ENCODE results near the gene NDUFA11. TPM values are rescaled to one million over a fixed set of nuclear protein-coding genes. Genes with fewer than 3 reads are reported as not detected.

The NDUFA11 gene
- total and polyA plus RNA-seq, 2 of the 13 experiments (the other 11 are each of a cell fraction or from before 2014, with no cell fraction given), result 286 to 378 TPM

DNA sequence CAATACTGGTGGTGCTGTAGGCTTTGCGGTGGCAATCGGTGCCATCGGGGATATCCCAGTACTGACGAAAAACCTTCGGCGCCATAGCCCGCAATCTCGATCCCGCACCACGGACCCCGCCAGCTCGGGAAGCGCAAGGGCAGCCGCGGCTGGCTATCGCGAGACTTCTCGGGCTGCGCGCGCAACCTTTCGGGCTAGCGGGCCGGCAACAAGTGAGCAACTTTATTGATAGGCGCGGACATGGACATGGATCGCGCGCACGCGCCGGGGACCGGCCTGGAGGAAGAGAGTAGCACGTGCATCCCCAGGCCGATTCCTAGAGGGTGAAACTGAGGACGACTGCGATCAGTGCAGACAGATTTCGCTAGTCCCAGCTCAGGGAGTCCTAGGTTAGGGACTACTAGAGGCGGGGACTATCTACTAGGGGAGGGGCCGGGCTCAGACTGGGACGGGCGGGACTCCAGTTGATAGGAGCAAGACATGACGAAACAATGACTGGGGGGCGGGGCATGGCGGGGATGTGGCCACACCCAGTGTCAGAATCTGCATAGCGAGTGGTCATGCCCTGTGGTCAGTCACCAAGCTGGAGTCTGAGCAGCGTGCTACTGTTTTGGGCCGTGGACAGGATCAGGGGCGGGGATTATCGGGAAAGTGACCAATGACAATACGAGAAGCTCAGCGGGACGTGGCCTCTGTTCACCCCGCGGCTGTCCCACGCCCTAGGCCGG, at the start of gene NDUFA11 (continued):
- TF ChIP-seq IRF9 (CRISPR knock-in tag; IDR thresholded peaks at IDR 0.05; ENCODE audit: borderline replicate concordance) (no peak; the same call in 1 of the 2 replicates), MAZ (IDR thresholded peaks at IDR 0.05; ENCODE audit: borderline replicate concordance, low read depth, low read length) (0 out of 2 replicates have a peak, but pooled peaks have one; percentile 55), MAZ (CRISPR knock-in tag; IDR thresholded peaks at IDR 0.05; ENCODE audit: low read depth) (peak; percentile 90), ZNF180 (CRISPR knock-in tag; IDR thresholded peaks at IDR 0.05; ENCODE audit: borderline replicate concordance, low read depth) (no peak), ZNF768 (CRISPR knock-in tag; IDR thresholded peaks at IDR 0.05) (peak; percentile 59; the same call in 1 of the 2 replicates), NONO (IDR thresholded peaks at IDR 0.05) (no peak), NONO (CRISPR knock-in tag; conservative IDR thresholded peaks at IDR 0.05) (peak; percentile 98), YEATS2 (CRISPR knock-in tag; IDR thresholded peaks at IDR 0.05; ENCODE audit: borderline replicate concordance) (peak; percentile 100), HIVEP1 (CRISPR knock-in tag; IDR thresholded peaks at IDR 0.05) (peak; percentile 97), MTF2 (CRISPR knock-in tag; IDR thresholded peaks at IDR 0.05; ENCODE audit: borderline replicate concordance) (no peak), MAFK (conservative IDR thresholded peaks at IDR 0.05 in 1 of 2, IDR thresholded peaks at IDR 0.05 in 1 of 2; ENCODE audit: low read length in 2 of 2) (0 out of 4 replicates have a peak, but pooled peaks of 1 of the 2 experiments have one; percentile 11), HNRNPLL (IDR thresholded peaks at IDR 0.05; ENCODE audit: low read depth, low read length, poor library complexity, severe bottlenecking) (peak; percentile 62), ELF4 (CRISPR knock-in tag; IDR thresholded peaks at IDR 0.05; ENCODE audit: borderline replicate concordance) (no peak), KLF13 (CRISPR knock-in tag; IDR thresholded peaks at IDR 0.05) (no peak), ZBTB34 (CRISPR knock-in tag; IDR thresholded peaks at IDR 0.05) (no peak), ZNF383 (CRISPR knock-in tag; IDR thresholded peaks at IDR 0.05; ENCODE audit: borderline replicate concordance) (no peak)
- TF ChIP-seq, protein P1, sequence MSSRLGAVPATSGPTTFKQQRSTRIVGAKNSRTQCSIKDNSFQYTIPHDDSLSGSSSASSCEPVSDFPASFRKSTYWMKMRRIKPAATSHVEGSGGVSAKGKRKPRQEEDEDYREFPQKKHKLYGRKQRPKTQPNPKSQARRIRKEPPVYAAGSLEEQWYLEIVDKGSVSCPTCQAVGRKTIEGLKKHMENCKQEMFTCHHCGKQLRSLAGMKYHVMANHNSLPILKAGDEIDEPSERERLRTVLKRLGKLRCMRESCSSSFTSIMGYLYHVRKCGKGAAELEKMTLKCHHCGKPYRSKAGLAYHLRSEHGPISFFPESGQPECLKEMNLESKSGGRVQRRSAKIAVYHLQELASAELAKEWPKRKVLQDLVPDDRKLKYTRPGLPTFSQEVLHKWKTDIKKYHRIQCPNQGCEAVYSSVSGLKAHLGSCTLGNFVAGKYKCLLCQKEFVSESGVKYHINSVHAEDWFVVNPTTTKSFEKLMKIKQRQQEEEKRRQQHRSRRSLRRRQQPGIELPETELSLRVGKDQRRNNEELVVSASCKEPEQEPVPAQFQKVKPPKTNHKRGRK (CRISPR knock-in tag; IDR thresholded peaks at IDR 0.05), result no peak
- TF ChIP-seq, protein P2, sequence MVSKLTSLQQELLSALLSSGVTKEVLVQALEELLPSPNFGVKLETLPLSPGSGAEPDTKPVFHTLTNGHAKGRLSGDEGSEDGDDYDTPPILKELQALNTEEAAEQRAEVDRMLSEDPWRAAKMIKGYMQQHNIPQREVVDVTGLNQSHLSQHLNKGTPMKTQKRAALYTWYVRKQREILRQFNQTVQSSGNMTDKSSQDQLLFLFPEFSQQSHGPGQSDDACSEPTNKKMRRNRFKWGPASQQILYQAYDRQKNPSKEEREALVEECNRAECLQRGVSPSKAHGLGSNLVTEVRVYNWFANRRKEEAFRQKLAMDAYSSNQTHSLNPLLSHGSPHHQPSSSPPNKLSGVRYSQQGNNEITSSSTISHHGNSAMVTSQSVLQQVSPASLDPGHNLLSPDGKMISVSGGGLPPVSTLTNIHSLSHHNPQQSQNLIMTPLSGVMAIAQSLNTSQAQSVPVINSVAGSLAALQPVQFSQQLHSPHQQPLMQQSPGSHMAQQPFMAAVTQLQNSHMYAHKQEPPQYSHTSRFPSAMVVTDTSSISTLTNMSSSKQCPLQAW (CRISPR knock-in tag; IDR thresholded peaks at IDR 0.05), result peak; percentile 85; the same call in 1 of the 2 replicates
- TF ChIP-seq, protein P3, sequence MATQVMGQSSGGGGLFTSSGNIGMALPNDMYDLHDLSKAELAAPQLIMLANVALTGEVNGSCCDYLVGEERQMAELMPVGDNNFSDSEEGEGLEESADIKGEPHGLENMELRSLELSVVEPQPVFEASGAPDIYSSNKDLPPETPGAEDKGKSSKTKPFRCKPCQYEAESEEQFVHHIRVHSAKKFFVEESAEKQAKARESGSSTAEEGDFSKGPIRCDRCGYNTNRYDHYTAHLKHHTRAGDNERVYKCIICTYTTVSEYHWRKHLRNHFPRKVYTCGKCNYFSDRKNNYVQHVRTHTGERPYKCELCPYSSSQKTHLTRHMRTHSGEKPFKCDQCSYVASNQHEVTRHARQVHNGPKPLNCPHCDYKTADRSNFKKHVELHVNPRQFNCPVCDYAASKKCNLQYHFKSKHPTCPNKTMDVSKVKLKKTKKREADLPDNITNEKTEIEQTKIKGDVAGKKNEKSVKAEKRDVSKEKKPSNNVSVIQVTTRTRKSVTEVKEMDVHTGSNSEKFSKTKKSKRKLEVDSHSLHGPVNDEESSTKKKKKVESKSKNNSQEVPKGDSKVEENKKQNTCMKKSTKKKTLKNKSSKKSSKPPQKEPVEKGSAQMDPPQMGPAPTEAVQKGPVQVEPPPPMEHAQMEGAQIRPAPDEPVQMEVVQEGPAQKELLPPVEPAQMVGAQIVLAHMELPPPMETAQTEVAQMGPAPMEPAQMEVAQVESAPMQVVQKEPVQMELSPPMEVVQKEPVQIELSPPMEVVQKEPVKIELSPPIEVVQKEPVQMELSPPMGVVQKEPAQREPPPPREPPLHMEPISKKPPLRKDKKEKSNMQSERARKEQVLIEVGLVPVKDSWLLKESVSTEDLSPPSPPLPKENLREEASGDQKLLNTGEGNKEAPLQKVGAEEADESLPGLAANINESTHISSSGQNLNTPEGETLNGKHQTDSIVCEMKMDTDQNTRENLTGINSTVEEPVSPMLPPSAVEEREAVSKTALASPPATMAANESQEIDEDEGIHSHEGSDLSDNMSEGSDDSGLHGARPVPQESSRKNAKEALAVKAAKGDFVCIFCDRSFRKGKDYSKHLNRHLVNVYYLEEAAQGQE (IDR thresholded peaks at IDR 0.05; ENCODE audit: borderline replicate concordance in 1 of 2, low read depth in 1 of 2, low read length in 2 of 2), result no peak
